ENCODE results near the gene MVB12B. TPM values are rescaled to one million over a fixed set of nuclear protein-coding genes. Genes with fewer than 3 reads are reported as not detected.

The MVB12B gene
- total and polyA plus RNA-seq, 3 donors from 2014 or later: 13.6 to 30.7 (median 26.2) TPM

GRCh38 chr9:126390923-126391322 is 64.3 kb downstream of the MVB12B start:
- DNase-seq: no peak
- Histone ChIP-seq H3K4me3 (no peak overlapping the region), H3K27ac (no peak overlapping the region), H3K4me1 (no peaks in the 10 kb centered on the region), H3K27me3 (no peaks in the 10 kb centered on the region), H3K9me3 (no peaks in the 10 kb centered on the region), H3K36me3 (ENCODE audit: low read depth, missing control alignments) (no peaks in the 10 kb centered on the region)
- intact Hi-C loops (cut with DNase I; ENCODE audit: low total_unique reads): no loop called here
- 83 to 87% methylated on average over 9 of the region's 9 CpGs for WGBS, 2 donors
- TF ChIP-seq POLR2A (IDR thresholded peaks at IDR 0.05) (no peak), CTCF (IDR thresholded peaks at IDR 0.05) (no peak)

DNA sequence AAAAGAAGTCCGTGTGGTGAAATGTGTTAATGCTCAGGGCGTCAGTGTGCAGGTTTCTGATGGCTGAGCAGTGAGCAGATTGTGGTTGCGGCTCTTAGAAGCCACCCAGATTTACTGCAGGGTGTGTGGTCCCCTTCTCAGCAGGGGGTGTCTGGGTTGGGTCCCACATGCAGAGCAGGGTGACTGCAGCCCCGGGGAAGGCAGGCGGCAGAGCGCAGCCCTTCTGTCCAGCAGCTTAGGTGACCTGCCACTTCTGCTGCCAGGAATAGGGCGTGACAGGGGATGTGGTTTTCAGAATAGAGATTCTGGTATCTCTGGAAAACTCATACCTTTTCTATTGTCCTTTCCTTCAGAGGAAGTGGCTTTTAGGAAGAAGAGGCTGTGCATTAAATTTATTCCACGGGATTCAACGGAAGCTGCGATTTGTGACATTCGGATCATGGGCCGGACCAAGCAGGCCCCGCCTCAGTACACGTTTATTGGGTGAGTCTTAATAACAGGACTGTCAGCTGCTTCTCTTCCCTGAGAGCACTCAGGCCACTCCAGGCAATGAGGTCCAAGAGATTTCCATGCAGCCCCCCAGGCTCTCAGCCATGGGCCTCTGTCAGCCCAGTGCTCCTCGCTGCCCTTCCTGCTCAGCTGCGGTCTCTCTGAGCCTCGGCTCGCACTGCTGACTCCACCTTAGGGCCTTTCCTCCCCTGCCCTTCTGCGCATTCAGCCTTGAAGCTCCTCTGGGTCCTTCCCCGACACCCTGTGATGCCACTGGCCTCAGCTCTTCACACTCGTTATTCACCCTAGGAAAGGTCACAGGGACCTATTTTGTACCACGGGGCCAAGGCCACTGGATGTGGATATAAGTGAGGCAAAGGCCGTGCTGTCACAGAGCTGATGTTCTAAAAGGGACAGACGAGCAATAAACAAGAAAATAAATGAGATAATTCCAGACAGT is 65.4 kb downstream of the MVB12B start:
- H3K4me1 ChIP-seq: no peaks in the 10 kb centered on the region
- TF ChIP-seq CTCF (IDR thresholded peaks at IDR 0.05): no peak
- no peak for TF ChIP-seq POLR2A (IDR thresholded peaks at IDR 0.05)

DNA sequence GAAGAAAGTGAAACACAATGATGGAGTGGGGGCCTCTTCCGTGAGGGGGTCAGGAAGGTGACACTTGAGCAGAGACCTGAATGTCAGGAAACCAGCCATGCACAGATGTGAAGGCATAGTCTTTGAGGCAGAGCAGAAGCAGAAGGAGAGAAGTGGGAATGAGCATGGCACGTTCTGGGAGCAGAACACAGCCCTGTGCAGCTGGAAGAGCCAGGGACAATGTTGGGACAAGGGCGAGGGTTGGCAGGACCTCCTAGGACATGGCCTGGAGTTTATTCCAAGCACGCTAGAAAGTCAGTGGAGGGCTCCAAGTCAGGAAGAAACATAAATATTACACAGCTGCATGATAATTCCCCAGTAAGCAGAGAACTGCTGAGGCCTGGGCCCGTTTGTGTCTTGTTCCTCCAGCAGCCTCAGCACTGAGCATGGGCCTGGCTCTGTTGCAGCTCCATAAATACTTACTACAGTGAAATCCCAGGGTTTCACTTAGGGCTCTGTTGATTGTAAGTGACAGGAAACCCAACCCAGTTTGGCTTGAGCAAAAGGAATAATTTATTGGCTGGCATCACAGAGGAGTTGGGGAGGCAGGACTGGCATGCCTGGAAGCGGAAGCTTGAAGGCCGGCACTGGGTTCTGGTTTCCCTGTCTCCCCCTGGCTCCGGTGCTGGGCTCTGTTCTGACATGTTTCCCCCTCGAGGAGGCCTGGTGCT is 66.2 kb downstream of the MVB12B start:
- Histone ChIP-seq H3K27ac (no peak overlapping the region), H3K9me3 (no peaks in the 10 kb centered on the region), H3K4me1 (no peaks in the 10 kb centered on the region), H3K27me3 (no peaks in the 10 kb centered on the region), H3K4me3 (no peak overlapping the region), H3K36me3 (ENCODE audit: low read depth, missing control alignments) (no peaks in the 10 kb centered on the region)
- DNase-seq: no peak
- intact Hi-C loops (cut with DNase I; ENCODE audit: low total_unique reads): no loop called here
- WGBS, 2 donors: 72 to 79% methylated on average over 9 of the region's 9 CpGs
- TF ChIP-seq CTCF (IDR thresholded peaks at IDR 0.05) (no peak), POLR2A (IDR thresholded peaks at IDR 0.05) (no peak)

More for the DNA sequence above, 65.4 kb downstream of the MVB12B start:
- Histone ChIP-seq H3K27me3 (no peaks in the 10 kb centered on the region), H3K27ac (no peak overlapping the region), H3K9me3 (no peaks in the 10 kb centered on the region), H3K4me3 (no peak overlapping the region), H3K36me3 (ENCODE audit: low read depth, missing control alignments) (no peaks in the 10 kb centered on the region)
- DNase-seq: no peak
- 84 to 86% methylated on average over 23 to 24 of the region's 24 CpGs for WGBS, 2 donors
- intact Hi-C loops (cut with DNase I; ENCODE audit: low total_unique reads): no loop called here

DNA sequence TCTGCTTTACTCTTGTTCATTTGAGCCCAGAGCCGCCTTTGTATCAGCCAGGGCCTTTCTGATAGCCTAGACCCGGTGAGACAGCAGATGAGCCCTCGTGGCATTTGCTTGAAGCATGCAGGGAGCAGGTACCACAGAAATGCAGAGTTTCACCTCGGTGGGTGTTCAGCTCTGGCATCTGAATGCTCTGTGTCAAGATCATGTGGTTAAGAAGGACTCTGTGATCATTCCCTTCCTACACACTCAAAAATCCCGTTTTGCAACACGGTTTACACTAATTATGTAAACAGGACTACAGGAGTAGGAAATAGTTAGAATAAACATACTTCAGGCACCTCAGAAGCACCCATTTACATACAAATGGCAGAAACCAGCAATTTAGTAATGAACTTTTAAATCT is 67.2 kb downstream of the MVB12B start:
- H3K27me3 ChIP-seq: no peaks in the 10 kb centered on the region

More for the DNA sequence above, 67.2 kb downstream of the MVB12B start:
- DNase-seq: no peak
- 87% methylated on average over 6 of the region's 6 CpGs for WGBS, 2 donors
- Histone ChIP-seq H3K27ac (no peak overlapping the region), H3K4me3 (no peak overlapping the region), H3K36me3 (ENCODE audit: low read depth, missing control alignments) (no peaks in the 10 kb centered on the region), H3K4me1 (no peaks in the 10 kb centered on the region), H3K9me3 (no peaks in the 10 kb centered on the region)
- intact Hi-C loops (cut with DNase I; ENCODE audit: low total_unique reads): no loop called here
- no peak for TF ChIP-seq POLR2A (IDR thresholded peaks at IDR 0.05)
- no peak for TF ChIP-seq CTCF (IDR thresholded peaks at IDR 0.05)

All from testis (tissue), 3 donors.